ENCODE data around the gene CSTPP1. TPM values are rescaled to one million over a fixed set of nuclear protein-coding genes. Genes with fewer than 3 reads are reported as not detected.

Gene CSTPP1
- total RNA-seq, 1 experiment from 2014 or later, result 88.3 TPM

GRCh38 chr11:47144541-47144940 lies 208.0 kb downstream of the CSTPP1 start:
- DNase-seq, result no peak
- no TSS peak for BruUV-seq (replicated peaks)
- no peaks in the 10 kb centered on the region for H3K36me3 ChIP-seq (ENCODE audit: low read depth)
- H3K79me2 ChIP-seq (ENCODE audit: low read depth), result no peaks in the 10 kb centered on the region
- ChIA-PET POLR2A (ENCODE audit: unreplicated experiment) (no interaction called here), CTCF (no interaction called here)
- H3K4me1 ChIP-seq (replicated peaks; ENCODE audit: insufficient read depth), result 0 out of 2 replicates have a peak, but pooled peaks cover 9% of the 10 kb centered on the region
- H3K4me2 ChIP-seq, result no peak overlapping the region
- TF ChIP-seq CTCF (conservative IDR thresholded peaks at IDR 0.05) (no peak), EZH2 (IDR thresholded peaks at IDR 0.05; ENCODE audit: low read depth) (no peak)
- H3K27me3 ChIP-seq (ENCODE audit: insufficient read depth, low read depth), result no peaks in the 10 kb centered on the region
- H2AFZ ChIP-seq, result no peak overlapping the region
- no peak overlapping the region for H3K4me3 ChIP-seq
- no peaks in the 10 kb centered on the region for H3K9me3 ChIP-seq (ENCODE audit: insufficient read depth, low read depth)
- intact Hi-C loops (cut with micrococcal nuclease; ENCODE audit: unreplicated experiment), result no loop called here
- H3F3A ChIP-seq (ENCODE audit: insufficient read depth, low read depth), result peaks cover 3% of the 10 kb centered on the region; the same call in 1 of the 2 replicates
- H3K27ac ChIP-seq, result no peak overlapping the region
- no peaks in the 10 kb centered on the region; the same call in 1 of the 2 replicates for H4K20me1 ChIP-seq (ENCODE audit: insufficient read depth)
- H3K9me2 ChIP-seq (ENCODE audit: insufficient read depth), result no peaks in the 10 kb centered on the region

- no TSS peak for BruUV-seq (replicated peaks)
- no peak overlapping the region for H3K4me2 ChIP-seq
- no peak for DNase-seq
- no peaks in the 10 kb centered on the region for H3K36me3 ChIP-seq (ENCODE audit: low read depth)
- no peaks in the 10 kb centered on the region for H3K27me3 ChIP-seq (ENCODE audit: insufficient read depth, low read depth)
- H3K9me3 ChIP-seq (ENCODE audit: insufficient read depth, low read depth), result no peaks in the 10 kb centered on the region
- no peak overlapping the region for H3K27ac ChIP-seq
- no peaks in the 10 kb centered on the region; the same call in 1 of the 2 replicates for H4K20me1 ChIP-seq (ENCODE audit: insufficient read depth)
- intact Hi-C loops (cut with micrococcal nuclease; ENCODE audit: unreplicated experiment), result no loop called here
- TF ChIP-seq CTCF (conservative IDR thresholded peaks at IDR 0.05), result no peak
- TF ChIP-seq EZH2 (IDR thresholded peaks at IDR 0.05; ENCODE audit: low read depth), result no peak
- ChIA-PET POLR2A (ENCODE audit: unreplicated experiment) (no interaction called here), CTCF (interaction anchor here (0.6 kb wide), 1 partner anchor 265 kb away, joined by 3 read pairs; no protein-coding TSS in a partner anchor)
- no peaks in the 10 kb centered on the region for H3K79me2 ChIP-seq (ENCODE audit: low read depth)
- H3K4me1 ChIP-seq (replicated peaks; ENCODE audit: insufficient read depth), result 0 out of 2 replicates have a peak, but pooled peaks cover 9% of the 10 kb centered on the region
- no peak overlapping the region for H2AFZ ChIP-seq
- H3K4me3 ChIP-seq, result no peak overlapping the region
- H3F3A ChIP-seq (ENCODE audit: insufficient read depth, low read depth), result peaks cover 3% of the 10 kb centered on the region; the same call in 1 of the 2 replicates
- H3K9me2 ChIP-seq (ENCODE audit: insufficient read depth), result no peaks in the 10 kb centered on the region
These were observed 210.7 kb downstream of the CSTPP1 start for GRCh38 chr11:47147250-47147649.

- Histone ChIP-seq H3K4me3 (no peak overlapping the region), H2AFZ (no peak overlapping the region), H3K27ac (no peak overlapping the region), H3K9me3 (ENCODE audit: insufficient read depth, low read depth) (no peaks in the 10 kb centered on the region), H3F3A (ENCODE audit: insufficient read depth, low read depth) (peaks cover 3% of the 10 kb centered on the region; the same call in 1 of the 2 replicates), H3K4me2 (no peak overlapping the region), H4K20me1 (ENCODE audit: insufficient read depth) (no peaks in the 10 kb centered on the region; the same call in 1 of the 2 replicates), H3K4me1 (replicated peaks; ENCODE audit: insufficient read depth) (0 out of 2 replicates have a peak, but pooled peaks cover 9% of the 10 kb centered on the region), H3K79me2 (ENCODE audit: low read depth) (no peaks in the 10 kb centered on the region), H3K36me3 (ENCODE audit: low read depth) (no peaks in the 10 kb centered on the region), H3K9me2 (ENCODE audit: insufficient read depth) (no peaks in the 10 kb centered on the region), H3K27me3 (ENCODE audit: insufficient read depth, low read depth) (no peaks in the 10 kb centered on the region)
- CTCF ChIA-PET, result no interaction called here
- no peak for TF ChIP-seq EZH2 (IDR thresholded peaks at IDR 0.05; ENCODE audit: low read depth)
- TF ChIP-seq CTCF (conservative IDR thresholded peaks at IDR 0.05), result no peak
- no peak for DNase-seq
- BruUV-seq (replicated peaks), result no TSS peak
- POLR2A ChIA-PET (ENCODE audit: unreplicated experiment), result no interaction called here
- intact Hi-C loops (cut with micrococcal nuclease; ENCODE audit: unreplicated experiment), result no loop called here
These were observed 211.1 kb downstream of the CSTPP1 start for GRCh38 chr11:47147681-47148080.
